GM12878 (cell line): ENCODE results near the gene HLA-DRA. TPM values are rescaled to one million over a fixed set of nuclear protein-coding genes. Genes with fewer than 3 reads are reported as not detected.

Source experiments
- ATAC-seq: fragments of 200-7000 bp; cut with Tn5 transposase; 3 replicates; pipeline ENCODE4 v1.9.1; 2020; ENCODE audit warnings: mild to moderate bottlenecking, moderate library complexity
- BruUV-seq: library from RNA; stranded (reverse); fragments of 400-500 nt; replicated peaks from 2 replicates; lab custom pipeline; 2021; lab: Mats Ljungman, UMichigan
- CTCF ChIA-PET: fragments of 300-600 bp; sonication (Branson Sonifier 250); formaldehyde crosslinking; extraction: SDS; loops from one replicate; lab custom pipeline; 2021; ENCODE audit warnings: inconsistent platforms; lab: Yijun Ruan, JAX
- POLR2A ChIA-PET: fragments of 350-600 bp; formaldehyde crosslinking; extraction: SDS; loops from one replicate; lab custom pipeline; 2021; ENCODE audit warnings: inconsistent platforms; lab: Charles Lee
- RAD21 ChIA-PET: fragments of 300-600 bp; sonication (Branson Sonifier 250); formaldehyde crosslinking; loops from one replicate; lab custom pipeline; 2023; ENCODE audit warnings: antibody characterized with exemption; ENCODE audit not compliant: unreplicated experiment; lab: Charles Lee
- SMC1A ChIA-PET: fragments of 300-600 bp; sonication (Branson Sonifier 250); formaldehyde crosslinking; loops from one replicate; lab custom pipeline; 2023; ENCODE audit not compliant: unreplicated experiment, uncharacterized antibody; lab: Charles Lee
- DNase-seq: peaks from one replicate; pipeline ENCODE4 v3.0.0-alpha.2; 2011; ENCODE audit warnings: low read depth, low spot score
- FAIRE-seq: peaks from 3 replicates; lab custom pipeline; 2011; peaks lifted over from hg19 to GRCh38; lab: Jason Lieb, UNC
- H2AFZ ChIP-seq: 2 replicates; pipeline ENCODE4 v1.6.0; 2011; ENCODE audit warnings: low read depth, low read length, control low read depth; ENCODE audit not compliant: control insufficient read depth
- H3K27ac ChIP-seq: 2 replicates; pipeline ENCODE4 v1.5.1; 2011; ENCODE audit warnings: control low read depth; ENCODE audit not compliant: control insufficient read depth, insufficient read depth
- H3K27me3 ChIP-seq, 2 experiments: replicated peaks in 1 of 2; 2 replicates each; pipeline versions ENCODE4 v1.6.0 to v1.6.1; 2011; ENCODE audit warnings: low read length in 1 of 2; ENCODE audit not compliant: control insufficient read depth in 2 of 2, insufficient read depth in 2 of 2
- H3K36me3 ChIP-seq, 2 experiments: 2 replicates each; pipeline ENCODE4 v1.5.1; 2011; ENCODE audit warnings: low read length in 1 of 2; ENCODE audit not compliant: control insufficient read depth in 2 of 2, insufficient read depth in 2 of 2
- H3K4me1 ChIP-seq: 2 replicates; pipeline ENCODE4 v1.6.1; 2011; ENCODE audit warnings: mild to moderate bottlenecking, low read length, moderate library complexity, mixed read lengths; ENCODE audit not compliant: control insufficient read depth, insufficient read depth
- H3K4me2 ChIP-seq: 2 replicates; pipeline ENCODE4 v1.6.0; 2011; ENCODE audit warnings: control low read depth; ENCODE audit not compliant: control insufficient read depth, insufficient read depth
- H3K4me3 ChIP-seq: fragments of 200-600 bp; sonication (generic); 2 replicates; pipeline ENCODE4 v1.5.1; 2016
- H3K79me2 ChIP-seq: 2 replicates; pipeline ENCODE4 v1.6.0; 2011; ENCODE audit warnings: low read length; ENCODE audit not compliant: control insufficient read depth, insufficient read depth
- H3K9ac ChIP-seq: 2 replicates; pipeline ENCODE4 v1.8.0; 2011; ENCODE audit warnings: low read length, control low read depth, mixed read lengths; ENCODE audit not compliant: control insufficient read depth, insufficient read depth
- H3K9me3 ChIP-seq: replicated peaks from 3 replicates; pipeline ENCODE4 v1.5.1; 2011; ENCODE audit warnings: mild to moderate bottlenecking, low read length; ENCODE audit not compliant: control insufficient read depth, insufficient read depth
- H4K20me1 ChIP-seq: 2 replicates; pipeline ENCODE4 v1.6.0; 2011; ENCODE audit not compliant: control insufficient read depth, insufficient read depth
- ATF7 ChIP-seq: fragments of 450-650 bp; IDR thresholded peaks from 2 replicates; pipeline ENCODE4 v1.6.1; 2016; ENCODE audit warnings: low read depth, mild to moderate bottlenecking
- CBFB ChIP-seq: IDR thresholded peaks from 2 replicates; pipeline ENCODE4 v1.6.1; 2016; ENCODE audit warnings: antibody characterized with exemption, low read depth
- CBX5 ChIP-seq: sonication (generic); IDR thresholded peaks from 2 replicates; pipeline ENCODE4 v1.6.1; 2016; ENCODE audit warnings: low read depth, moderate library complexity, mild to moderate bottlenecking, inconsistent platforms
- EGR1 ChIP-seq, 2 experiments: IDR thresholded peaks; 1 replicate in 1 of 2; 2 replicates in 1 of 2; pipeline ENCODE4 v1.6.1; 2011 to 2012; ENCODE audit warnings: low read depth in 2 of 2, low read length in 2 of 2, borderline replicate concordance in 1 of 2, mild to moderate bottlenecking in 1 of 2, moderate library complexity in 1 of 2
- EP300 ChIP-seq, 2 experiments: fragments of 150-350 bp in 1 of 2; IDR thresholded peaks; 2 replicates each; pipeline ENCODE4 v1.6.1; 2011 to 2012; ENCODE audit warnings: low read depth in 2 of 2, low read length in 2 of 2, borderline replicate concordance in 1 of 2, improper control_type of control experiment in 1 of 2, inconsistent platforms in 1 of 2; ENCODE audit not compliant: control insufficient read depth in 1 of 2
- GABPA ChIP-seq: IDR thresholded peaks from 2 replicates; pipeline ENCODE4 v1.6.1; 2014; ENCODE audit warnings: antibody characterized with exemption, low read depth, mild to moderate bottlenecking, inconsistent platforms
- MEF2A ChIP-seq: IDR thresholded peaks from 2 replicates; pipeline ENCODE4 v1.6.1; 2011; ENCODE audit warnings: low read depth, mild to moderate bottlenecking, low read length, moderate library complexity; ENCODE audit not compliant: insufficient read depth
- NR2F1 ChIP-seq: fragments of 450-650 bp; conservative IDR thresholded peaks from 2 replicates; pipeline ENCODE4 v1.6.1; 2017; ENCODE audit warnings: mild to moderate bottlenecking
- PKNOX1 ChIP-seq: fragments of 450-650 bp; IDR thresholded peaks from 2 replicates; pipeline ENCODE4 v1.6.1; 2016; ENCODE audit warnings: mild to moderate bottlenecking
- RUNX3 ChIP-seq: IDR thresholded peaks from 2 replicates; pipeline ENCODE4 v1.6.1; 2012; ENCODE audit warnings: low read length, inconsistent platforms
- SRF ChIP-seq, 2 experiments: IDR thresholded peaks; 2 replicates each; pipeline ENCODE4 v1.6.1; 2011; ENCODE audit warnings: low read depth in 2 of 2, low read length in 2 of 2, mild to moderate bottlenecking in 1 of 2, moderate library complexity in 1 of 2
- WGBS: methylation state at CpG from one replicate; pipeline ENCODE4 v1.1.6; 2016; ENCODE audit warnings: low lambda C conversion rate; ENCODE audit not compliant: insufficient replicate concordance, insufficient coverage; ENCODE audit errors: missing lambda C conversion rate; 5-methylcytosine and 5-hydroxymethylcytosine counted together
- in situ Hi-C: fragments of 300-500 bp; cut with MboI; formaldehyde crosslinking; loops from 9 replicates; pipeline ENCODE4 v1.14.3; 2018; ENCODE audit warnings: mixed read lengths
- intact Hi-C: fragments of 100-400 bp; cut with micrococcal nuclease; formaldehyde crosslinking; loops from one replicate; pipeline ENCODE4 v1.14.2; 2022; ENCODE audit not compliant: unreplicated experiment
- polyA plus RNA-seq, 11 experiments: library from polyadenylated mRNA; depleted of rRNA in 4 of 11; unstranded in 6 of 11; stranded (reverse) in 5 of 11; fragments of >200 nt; fragmentation: Nextera tagmentation in 4 of 11; fragmentation: Illumina TruSeq in 1 of 11; extraction: Ambion mirVana in 4 of 11; extraction: Trizol in 1 of 11; gene quantifications; 1 replicate in 1 of 11; 2 replicates in 10 of 11; pipeline versions ENCODE4 v1.2.1 to v1.2.3, GENCODE V29; 2011 to 2016; ENCODE audit warnings: inconsistent platforms in 2 of 11, missing spikeins in 2 of 11, low read depth in 1 of 11
- total RNA-seq, 4 experiments: library from RNA; depleted of rRNA in 3 of 4; stranded (reverse); fragments of >200 nt in 3 of 4; fragmentation: Illumina TruSeq in 1 of 4; extraction: Trizol in 1 of 4; gene quantifications; 2 replicates each; pipeline versions ENCODE4 v1.2.1 to v1.2.3, GENCODE V29; 2013 to 2021
- TF ChIP-seq, protein P1 (sequence below): fragments of 450-650 bp; IDR thresholded peaks from 2 replicates; pipeline ENCODE4 v1.6.1; 2016; ENCODE audit warnings: mild to moderate bottlenecking
- TF ChIP-seq, protein P2 (sequence below): IDR thresholded peaks from 2 replicates; pipeline ENCODE4 v1.6.1; 2012; ENCODE audit warnings: low read length, inconsistent platforms
- TF ChIP-seq, protein P3 (sequence below): fragments of 450-650 bp; formaldehyde crosslinking; IDR thresholded peaks from 2 replicates; pipeline ENCODE4 v1.5.0; 2022; ENCODE audit warnings: mild to moderate bottlenecking, missing genetic modification characterization

Gene HLA-DRA
- total and polyA plus RNA-seq, 10 of the 15 experiments (the other 5 are each of a cell fraction or from before 2014, with no cell fraction given): 2,040 to 7,093 (median 2,859) TPM

DNA sequence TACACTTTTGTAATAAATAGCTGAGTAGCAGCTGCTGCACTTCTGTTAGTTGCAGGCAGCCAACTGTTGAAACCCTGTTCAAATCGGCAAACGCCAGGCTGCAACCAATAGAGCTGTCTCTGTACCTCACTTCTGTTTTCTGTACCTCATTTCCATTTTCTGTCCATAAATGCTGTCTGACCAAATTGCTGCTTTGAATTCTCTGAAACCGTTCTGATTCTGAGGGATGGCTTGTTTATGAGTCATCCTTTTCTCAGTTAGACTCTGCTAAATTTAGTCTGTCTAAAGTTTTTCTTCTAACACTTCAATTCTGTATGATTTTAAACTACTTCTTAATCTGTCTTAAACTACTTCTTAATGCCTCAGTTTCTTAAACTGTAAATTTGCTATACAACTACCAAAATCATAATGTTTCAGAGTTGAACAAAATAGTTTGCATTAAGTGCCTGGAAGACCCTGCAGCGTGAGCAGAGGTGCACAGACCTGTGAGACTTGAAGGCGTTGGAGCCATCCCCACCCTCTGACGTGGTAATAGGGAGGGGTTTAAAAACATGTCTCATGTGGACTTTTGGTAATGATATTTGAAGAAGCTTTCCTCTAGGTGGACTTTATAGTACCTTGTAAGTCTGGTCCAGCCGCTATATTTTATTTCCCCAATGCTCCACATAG, 42.3 kb upstream of the HLA-DRA start:
- ChIA-PET CTCF (interaction anchor here (1.1 to 4.2 kb wide), 8 partner anchors 14 to 389 kb away, joined by 3 to 20 read pairs (median 5); no protein-coding TSS in a partner anchor), RAD21 (interaction anchor here (1.0 kb wide), 1 partner anchor 90 kb away, joined by 3 read pairs; no protein-coding TSS in a partner anchor), POLR2A (interaction anchor here (1.5 kb wide), 1 partner anchor 9 kb away, joined by 3 read pairs; no protein-coding TSS in a partner anchor), SMC1A (interaction anchor here (1.1 to 2.5 kb wide), 4 partner anchors 10 to 396 kb away, joined by 3 to 10 read pairs (median 6); no protein-coding TSS in a partner anchor)
- Histone ChIP-seq H2AFZ (no peak overlapping the region), H3K27me3 (no peaks in the 10 kb centered on the region), H3K79me2 (no peaks in the 10 kb centered on the region), H3K36me3 (no peaks in the 10 kb centered on the region), H3K4me1 (peaks cover 8% of the 10 kb centered on the region), H3K9ac (no peak overlapping the region), H3K4me2 (peak overlapping the region; percentile 33), H3K9me3 (peaks cover 2% of the 10 kb centered on the region; the same call in 1 of the 3 replicates), H3K27ac (no peak overlapping the region), H3K4me3 (peak overlapping the region; percentile 6; the same call in 1 of the 2 replicates), H4K20me1 (no peaks in the 10 kb centered on the region)
- 22% methylated on average over 7 of the region's 7 CpGs for WGBS
- peak; percentile 73 for DNase-seq
- in situ Hi-C loops (no loop called here), intact Hi-C loops (no loop called here)
- no TSS peak for BruUV-seq
- ATAC-seq: peak; percentile 98
- peak; percentile 97 for FAIRE-seq
- TF ChIP-seq RUNX3 (peak; percentile 70), EGR1 (IDR thresholded peaks at IDR 0.05; ENCODE audit: borderline replicate concordance in 1 of 2, low read depth in 2 of 2, low read length in 2 of 2) (no peak), ATF7 (peak; percentile 69), CBFB (no peak), GABPA (no peak), SRF (IDR thresholded peaks at IDR 0.05; ENCODE audit: low read depth in 2 of 2, low read length in 2 of 2) (no peak), MEF2A (peak; percentile 83), CBX5 (peak; percentile 75; the same call in 1 of the 2 replicates), EP300 (IDR thresholded peaks at IDR 0.05; ENCODE audit: borderline replicate concordance in 1 of 2, control insufficient read depth in 1 of 2, low read depth in 2 of 2, low read length in 2 of 2) (no peak; a peak in 1 of 4 replicates), NR2F1 (no peak), PKNOX1 (no peak)
- TF ChIP-seq, protein P1, sequence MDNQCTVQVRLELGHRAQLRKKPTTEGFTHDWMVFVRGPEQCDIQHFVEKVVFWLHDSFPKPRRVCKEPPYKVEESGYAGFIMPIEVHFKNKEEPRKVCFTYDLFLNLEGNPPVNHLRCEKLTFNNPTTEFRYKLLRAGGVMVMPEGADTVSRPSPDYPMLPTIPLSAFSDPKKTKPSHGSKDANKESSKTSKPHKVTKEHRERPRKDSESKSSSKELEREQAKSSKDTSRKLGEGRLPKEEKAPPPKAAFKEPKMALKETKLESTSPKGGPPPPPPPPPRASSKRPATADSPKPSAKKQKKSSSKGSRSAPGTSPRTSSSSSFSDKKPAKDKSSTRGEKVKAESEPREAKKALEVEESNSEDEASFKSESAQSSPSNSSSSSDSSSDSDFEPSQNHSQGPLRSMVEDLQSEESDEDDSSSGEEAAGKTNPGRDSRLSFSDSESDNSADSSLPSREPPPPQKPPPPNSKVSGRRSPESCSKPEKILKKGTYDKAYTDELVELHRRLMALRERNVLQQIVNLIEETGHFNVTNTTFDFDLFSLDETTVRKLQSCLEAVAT: peak; percentile 64
- TF ChIP-seq, protein P2, sequence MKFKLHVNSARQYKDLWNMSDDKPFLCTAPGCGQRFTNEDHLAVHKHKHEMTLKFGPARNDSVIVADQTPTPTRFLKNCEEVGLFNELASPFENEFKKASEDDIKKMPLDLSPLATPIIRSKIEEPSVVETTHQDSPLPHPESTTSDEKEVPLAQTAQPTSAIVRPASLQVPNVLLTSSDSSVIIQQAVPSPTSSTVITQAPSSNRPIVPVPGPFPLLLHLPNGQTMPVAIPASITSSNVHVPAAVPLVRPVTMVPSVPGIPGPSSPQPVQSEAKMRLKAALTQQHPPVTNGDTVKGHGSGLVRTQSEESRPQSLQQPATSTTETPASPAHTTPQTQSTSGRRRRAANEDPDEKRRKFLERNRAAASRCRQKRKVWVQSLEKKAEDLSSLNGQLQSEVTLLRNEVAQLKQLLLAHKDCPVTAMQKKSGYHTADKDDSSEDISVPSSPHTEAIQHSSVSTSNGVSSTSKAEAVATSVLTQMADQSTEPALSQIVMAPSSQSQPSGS: peak; percentile 64; the same call in 1 of the 2 replicates
- TF ChIP-seq, protein P3, sequence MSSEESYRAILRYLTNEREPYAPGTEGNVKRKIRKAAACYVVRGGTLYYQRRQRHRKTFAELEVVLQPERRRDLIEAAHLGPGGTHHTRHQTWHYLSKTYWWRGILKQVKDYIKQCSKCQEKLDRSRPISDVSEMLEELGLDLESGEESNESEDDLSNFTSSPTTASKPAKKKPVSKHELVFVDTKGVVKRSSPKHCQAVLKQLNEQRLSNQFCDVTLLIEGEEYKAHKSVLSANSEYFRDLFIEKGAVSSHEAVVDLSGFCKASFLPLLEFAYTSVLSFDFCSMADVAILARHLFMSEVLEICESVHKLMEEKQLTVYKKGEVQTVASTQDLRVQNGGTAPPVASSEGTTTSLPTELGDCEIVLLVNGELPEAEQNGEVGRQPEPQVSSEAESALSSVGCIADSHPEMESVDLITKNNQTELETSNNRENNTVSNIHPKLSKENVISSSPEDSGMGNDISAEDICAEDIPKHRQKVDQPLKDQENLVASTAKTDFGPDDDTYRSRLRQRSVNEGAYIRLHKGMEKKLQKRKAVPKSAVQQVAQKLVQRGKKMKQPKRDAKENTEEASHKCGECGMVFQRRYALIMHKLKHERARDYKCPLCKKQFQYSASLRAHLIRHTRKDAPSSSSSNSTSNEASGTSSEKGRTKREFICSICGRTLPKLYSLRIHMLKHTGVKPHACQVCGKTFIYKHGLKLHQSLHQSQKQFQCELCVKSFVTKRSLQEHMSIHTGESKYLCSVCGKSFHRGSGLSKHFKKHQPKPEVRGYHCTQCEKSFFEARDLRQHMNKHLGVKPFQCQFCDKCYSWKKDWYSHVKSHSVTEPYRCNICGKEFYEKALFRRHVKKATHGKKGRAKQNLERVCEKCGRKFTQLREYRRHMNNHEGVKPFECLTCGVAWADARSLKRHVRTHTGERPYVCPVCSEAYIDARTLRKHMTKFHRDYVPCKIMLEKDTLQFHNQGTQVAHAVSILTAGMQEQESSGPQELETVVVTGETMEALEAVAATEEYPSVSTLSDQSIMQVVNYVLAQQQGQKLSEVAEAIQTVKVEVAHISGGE (CRISPR knock-in tag): no peak
